Sigmoid colon (tissue), 4 donors: Measurements from ENCODE around the gene ATRAID.

Experiments used
- CTCF ChIP-seq, 4 experiments: fragments of 450-650 bp in 3 of 4; fragments of 200-600 bp in 1 of 4; IDR thresholded peaks; one replicate each; pipeline ENCODE4 v1.5.1; 2016 to 2019; ENCODE audit warnings: antibody characterized with exemption in 4 of 4, mild to moderate bottlenecking in 3 of 4, moderate library complexity in 2 of 4
- EP300 ChIP-seq, 4 donors: sonication (generic); formaldehyde crosslinking; IDR thresholded peaks; one replicate each; pipeline ENCODE4 v1.6.1; 2017; ENCODE audit warnings: antibody characterized with exemption in 4 of 4
- POLR2AphosphoS5 ChIP-seq, 4 donors: sonication (generic); formaldehyde crosslinking; IDR thresholded peaks; one replicate each; pipeline ENCODE4 v1.6.1; 2017; ENCODE audit warnings: antibody characterized with exemption in 4 of 4

GRCh38 chr2:27204566-27204965, 7.3 kb upstream of the ATRAID start:
- TF ChIP-seq CTCF (IDR thresholded peaks at IDR 0.05) (no peak), POLR2AphosphoS5 (IDR thresholded peaks at IDR 0.05) (no peak), EP300 (IDR thresholded peaks at IDR 0.05) (no peak)
